ACHN (cell line): Measurements from ENCODE around the gene RECQL5.
A peak's percentile ranks its signal among the peaks of the same experiment; 100 is the strongest.

Experiments used
- DNase-seq: peaks from one replicate; pipeline ENCODE4 v3.0.0-alpha.2; 2015
- in situ Hi-C: cut with HindIII; loops from 2 replicates; pipeline ENCODE4 v1.10.0; 2017; ENCODE audit warnings: low sequenced_read_pairs, low pct_ligation_motif_present, low pct_unique_long_range_greater_than_20kb

Gene RECQL5

DNA sequence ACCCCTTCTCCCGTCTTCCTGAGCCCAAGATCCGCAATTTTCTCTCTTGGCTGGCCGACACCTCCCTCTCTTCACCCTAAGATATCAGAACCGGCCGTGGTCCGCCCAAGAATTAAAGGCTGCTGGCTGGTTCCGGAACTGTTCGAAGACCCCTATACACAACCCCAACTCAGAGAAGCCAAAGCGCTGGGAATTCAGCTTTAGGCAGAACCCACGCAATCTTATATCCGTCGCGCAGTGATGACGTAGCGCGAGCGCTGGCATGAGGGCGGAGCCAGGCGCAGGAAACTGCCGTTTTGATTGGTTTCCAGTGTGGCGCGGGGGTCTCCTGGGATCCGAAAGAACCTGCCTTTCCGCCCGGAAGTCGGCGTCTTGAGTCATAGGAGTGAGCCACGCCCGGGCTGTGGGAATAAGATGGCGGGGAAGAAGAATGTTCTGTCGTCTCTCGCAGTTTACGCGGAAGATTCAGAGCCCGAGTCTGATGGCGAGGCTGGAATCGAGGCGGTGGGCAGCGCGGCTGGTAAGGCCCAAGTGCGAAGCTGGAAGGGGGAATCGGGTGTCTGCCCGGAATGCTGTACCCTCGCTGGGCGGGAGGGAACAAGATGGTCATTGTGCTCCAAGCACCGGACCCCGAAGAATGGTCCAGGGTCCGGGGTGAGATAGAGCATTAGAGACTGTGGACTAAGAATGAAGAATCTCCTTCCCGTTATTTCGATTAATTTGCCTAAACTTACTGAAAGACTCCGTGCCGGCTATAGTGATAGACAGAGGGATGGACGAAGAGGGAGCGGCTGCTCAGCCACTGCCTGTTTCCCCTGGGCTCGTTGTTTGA is at the start of gene RECQL5, which contains the start of gene SAP30BP:
RECQL5 (minus strand) TSS at position 196 of the 832 bp plus-strand sequence. CDS start 597 bp downstream, outside the sequence.
SAP30BP (plus strand) TSS at position 380 of the 832 bp plus-strand sequence; CDS start at position 415, 35 bp downstream.
- in situ Hi-C loops = no loop called here

DNA sequence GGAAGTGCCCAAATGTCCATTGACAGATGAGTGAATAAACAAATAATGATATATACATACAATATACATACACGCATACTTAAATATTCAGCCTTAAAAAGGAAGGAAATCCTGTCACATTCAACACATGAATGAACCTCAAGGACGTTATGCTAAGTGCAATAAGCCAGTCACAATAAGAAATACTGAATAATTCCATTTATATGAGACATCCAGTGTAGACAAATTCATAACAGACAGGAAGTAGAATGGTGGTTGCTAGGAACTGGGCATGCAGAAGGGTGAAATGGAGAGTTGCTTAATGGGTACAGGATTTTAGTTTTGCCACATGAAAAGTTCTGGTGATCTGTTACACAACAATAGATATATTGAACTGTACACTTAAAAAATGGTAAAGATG is 45.5 kb upstream of the RECQL5 start:
- DNase-seq = no peak
- in situ Hi-C loops = no loop called here

More for the DNA sequence above, at the start of gene RECQL5, which contains the start of gene SAP30BP:
- peak; percentile 99 for DNase-seq

DNA sequence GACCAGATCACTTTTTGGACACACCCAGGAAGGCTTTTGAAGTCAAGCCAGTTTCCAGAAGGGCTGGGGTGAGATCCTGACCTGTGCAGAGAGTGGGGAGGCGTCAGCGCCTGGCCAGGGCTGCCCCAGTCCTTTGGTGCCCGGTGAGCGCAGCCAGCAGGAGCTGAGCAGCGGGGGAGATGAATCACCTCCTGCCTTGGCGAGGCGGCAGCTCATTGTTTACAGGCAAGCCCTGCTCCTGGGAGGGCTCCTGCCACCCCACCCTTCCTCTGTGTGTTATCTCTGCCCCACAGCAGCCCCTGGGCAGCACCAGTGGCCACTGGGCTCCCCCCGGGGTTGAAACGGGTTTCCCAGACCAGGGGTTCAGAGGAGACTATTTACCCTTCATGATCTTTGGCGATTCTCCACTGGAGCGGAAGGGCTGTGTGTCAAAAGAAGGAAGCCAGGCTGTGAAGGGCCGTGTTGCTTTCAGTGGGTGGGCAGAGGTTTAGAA is 40.2 kb upstream of the RECQL5 start:
- DNase-seq = peak; percentile 81
- in situ Hi-C loops = no loop called here

DNA sequence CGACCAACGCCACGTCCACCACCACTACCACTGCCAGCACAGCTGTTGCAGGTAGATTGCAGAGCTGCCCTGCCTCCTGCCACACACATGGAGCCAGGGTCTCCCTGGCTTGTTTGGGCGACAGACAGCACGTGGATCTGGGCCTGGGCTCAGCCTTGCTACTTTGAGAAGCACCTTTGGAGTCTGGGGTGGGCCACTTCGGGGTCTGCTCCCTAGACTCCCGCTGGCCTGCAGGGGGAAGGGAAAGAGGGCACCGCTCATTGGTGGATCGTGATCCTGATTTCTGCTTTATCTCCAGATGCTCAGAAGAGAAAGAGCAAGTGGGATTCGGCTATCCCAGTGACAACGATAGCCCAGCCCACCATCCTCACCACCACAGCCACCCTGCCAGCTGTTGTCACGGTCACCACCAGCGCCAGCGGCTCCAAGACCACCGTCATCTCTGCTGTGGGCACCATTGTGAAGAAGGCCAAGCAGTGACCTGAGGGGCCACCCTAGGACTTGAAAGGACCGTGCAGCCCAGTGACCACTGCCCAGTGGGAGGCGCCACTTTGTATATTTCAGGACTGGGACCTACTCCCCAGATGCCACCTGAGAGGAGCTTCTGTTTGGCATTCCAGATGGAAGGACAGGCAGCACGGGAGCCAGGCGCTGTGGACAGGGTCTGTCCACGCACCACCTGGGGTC is 39.2 kb upstream of the RECQL5 start:
- in situ Hi-C loops = no loop called here
- DNase-seq = no peak

DNA sequence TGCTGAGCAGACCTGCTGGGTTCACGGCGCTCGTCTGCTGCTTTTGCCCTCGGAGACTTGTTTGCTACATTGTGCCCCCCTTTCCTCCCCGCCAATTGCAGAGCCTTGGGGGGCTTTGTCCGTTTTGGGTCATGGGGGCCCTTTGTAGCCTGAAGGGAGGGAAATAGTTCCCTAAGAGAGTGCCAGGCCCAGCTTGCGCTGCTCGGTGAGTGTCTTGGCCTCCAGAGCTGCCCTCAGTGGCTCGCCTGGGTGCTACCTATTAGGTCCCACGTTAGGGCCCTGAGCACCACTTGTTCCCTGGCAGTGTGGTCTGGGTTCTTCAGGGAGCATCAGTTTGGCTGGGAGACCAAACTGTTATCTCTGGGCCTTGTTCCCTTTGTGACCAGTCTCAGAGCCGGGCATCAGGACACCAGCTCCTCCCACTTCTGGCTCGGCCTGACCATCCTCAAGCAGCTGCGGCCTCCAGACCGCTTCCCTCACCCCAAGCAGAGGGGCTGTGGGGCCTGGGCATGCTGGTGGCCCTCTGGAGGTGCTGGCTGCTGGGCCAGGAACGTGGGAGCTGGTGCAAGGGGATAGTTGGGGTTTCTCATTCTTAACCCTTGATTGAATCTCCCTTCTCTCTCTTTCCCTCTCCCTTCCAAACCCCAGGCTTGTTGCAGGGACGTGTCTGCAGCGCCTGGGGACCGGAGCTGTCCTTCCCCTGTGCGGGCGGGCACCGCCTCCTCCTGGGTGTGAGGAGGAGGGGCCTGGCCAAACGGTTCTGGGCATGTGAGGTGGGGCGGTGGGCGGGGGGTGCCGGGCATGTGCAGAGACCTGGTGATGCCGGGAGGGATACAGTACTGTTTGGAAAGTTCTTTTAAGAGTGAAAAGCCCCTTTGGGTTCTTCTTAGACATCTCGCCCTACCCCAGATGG is 38.3 kb upstream of the RECQL5 start:
- in situ Hi-C loops = no loop called here
- no peak for DNase-seq

DNA sequence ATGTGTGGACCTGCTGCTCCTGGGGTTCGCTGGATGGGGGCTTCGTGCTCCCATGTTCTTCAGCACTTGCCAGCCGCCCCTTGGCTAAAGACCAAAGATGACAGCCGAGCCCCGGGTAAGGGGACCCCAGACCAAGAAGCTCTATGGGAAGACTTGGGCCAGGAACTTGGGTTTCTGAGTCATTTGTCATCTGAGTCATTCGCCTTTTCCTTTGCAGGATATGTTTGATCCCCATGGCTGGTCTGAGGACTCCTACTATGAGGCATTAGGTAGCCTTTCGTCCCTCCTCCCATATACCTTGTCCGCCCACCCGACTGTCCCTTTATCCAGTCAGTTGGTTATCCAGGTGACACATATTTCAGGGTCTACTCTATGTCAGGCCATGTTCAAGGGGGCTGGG is 36.6 kb upstream of the RECQL5 start:
- in situ Hi-C loops = no loop called here

DNA sequence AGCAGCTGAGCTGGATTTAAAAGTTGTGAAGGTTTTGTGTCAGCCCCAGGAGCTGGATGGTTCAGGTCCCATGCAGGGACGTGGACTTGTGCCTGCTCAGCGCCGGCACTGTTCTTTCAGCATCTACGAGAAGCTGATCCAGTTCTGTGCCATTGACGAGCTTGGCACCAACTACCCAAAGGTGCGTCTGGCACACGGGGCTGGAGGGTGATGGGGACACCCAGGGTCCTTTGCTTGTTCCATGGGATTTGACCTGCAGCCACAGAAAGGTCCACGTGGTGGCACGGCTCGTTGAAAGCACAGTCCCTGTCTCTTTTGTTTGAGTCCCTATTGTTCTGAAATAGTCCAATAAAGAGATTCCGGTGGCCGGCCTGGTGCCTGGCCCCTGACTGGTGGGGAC is 36.2 kb upstream of the RECQL5 start:
- DNase-seq = no peak
- in situ Hi-C loops = no loop called here

More for the DNA sequence above, 36.6 kb upstream of the RECQL5 start:
- DNase-seq = no peak

DNA sequence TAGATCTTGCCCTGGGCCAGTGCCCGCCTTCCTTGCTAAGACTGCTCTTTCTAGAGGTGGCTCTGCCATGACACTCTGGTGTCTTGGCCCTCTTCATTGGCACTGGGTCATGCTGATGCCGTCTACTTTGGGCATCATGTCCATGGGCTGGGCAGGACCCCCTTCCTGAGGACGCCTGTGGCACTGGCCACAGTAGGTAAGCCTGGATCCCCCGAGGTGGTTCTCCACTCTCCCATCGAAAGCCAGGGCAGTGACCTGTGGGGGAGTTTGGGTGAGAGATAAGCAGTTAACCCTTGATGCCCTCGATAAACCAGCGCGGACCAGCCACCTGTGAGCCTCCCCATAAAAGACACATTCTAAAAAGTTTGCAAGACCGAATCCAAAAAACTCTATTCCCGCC is 34.3 kb upstream of the RECQL5 start:
- no peak for DNase-seq
- in situ Hi-C loops = no loop called here

DNA sequence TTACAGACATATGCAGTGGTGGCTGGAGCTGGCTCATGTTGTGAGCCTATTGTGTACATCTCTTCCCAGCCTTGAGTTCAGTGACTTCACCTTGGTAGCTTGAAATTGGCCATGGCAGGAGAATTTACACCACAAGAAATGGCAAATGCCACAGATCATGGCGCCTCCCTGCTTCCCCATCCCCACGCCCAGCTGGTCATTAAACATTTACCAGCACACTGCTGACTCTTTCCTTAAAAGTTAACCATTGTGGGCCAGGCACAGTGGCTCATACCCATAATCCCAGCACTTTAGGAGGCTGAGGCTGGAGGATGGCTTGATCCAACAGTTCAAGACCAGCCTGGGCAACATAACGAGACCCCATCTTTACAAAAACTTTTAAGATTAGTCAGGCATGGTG is 31.7 kb upstream of the RECQL5 start:
- peak; percentile 66 for DNase-seq
- in situ Hi-C loops = no loop called here

DNA sequence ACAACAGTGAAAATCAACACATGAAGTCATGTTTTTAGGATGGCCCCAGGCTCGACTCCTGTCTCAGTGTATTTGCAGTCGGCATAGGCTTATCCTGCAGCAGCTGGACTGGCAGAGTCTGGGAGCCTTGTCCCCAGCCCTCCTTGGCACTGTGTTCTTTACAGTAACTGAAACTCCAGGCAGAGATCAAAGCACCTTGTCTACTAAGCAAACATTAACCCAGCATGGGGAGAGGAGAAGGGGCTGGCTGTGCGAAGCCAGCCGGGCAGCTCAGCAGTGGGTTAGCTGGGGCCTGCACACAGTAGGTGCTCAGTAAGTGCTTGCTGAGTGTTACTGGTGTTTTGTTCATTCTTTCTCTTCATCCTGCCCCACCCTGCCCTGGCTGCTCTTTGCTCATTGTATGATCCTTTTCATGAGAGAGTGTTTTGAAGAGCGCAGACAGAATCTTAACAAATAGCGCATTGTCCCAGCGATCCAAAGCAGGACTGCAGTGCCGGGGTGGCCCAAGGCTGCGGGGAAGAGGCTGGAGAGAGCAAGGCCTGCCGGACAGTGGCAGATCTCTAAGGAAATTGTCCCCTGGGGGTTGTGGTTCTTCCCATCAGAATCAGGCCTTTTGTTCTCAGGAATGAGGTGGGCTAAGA is 30.8 kb upstream of the RECQL5 start:
- in situ Hi-C loops = no loop called here
- DNase-seq = no peak

DNA sequence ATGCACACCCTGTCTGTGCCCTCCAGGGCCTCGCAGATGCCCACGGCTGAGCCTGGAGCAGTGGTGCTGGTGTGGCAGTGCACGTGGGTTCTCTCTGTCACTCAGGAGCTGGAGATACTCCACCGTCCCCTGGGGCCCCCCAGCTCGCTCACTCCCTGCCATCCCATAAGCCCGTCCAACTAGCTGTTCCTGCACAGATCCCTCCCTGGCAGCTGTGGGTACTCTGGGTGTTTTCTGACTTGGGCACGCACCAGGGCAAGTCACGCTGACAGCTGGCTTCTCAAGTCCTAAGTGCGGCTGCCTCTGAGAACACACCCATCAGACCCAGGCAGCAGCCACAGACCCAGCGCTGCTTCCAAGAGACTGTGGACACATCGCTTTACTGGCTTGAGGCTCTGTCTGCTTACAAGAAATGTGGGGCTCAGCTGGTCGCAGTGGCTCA is 28.9 kb upstream of the RECQL5 start:
- in situ Hi-C loops = no loop called here

DNA sequence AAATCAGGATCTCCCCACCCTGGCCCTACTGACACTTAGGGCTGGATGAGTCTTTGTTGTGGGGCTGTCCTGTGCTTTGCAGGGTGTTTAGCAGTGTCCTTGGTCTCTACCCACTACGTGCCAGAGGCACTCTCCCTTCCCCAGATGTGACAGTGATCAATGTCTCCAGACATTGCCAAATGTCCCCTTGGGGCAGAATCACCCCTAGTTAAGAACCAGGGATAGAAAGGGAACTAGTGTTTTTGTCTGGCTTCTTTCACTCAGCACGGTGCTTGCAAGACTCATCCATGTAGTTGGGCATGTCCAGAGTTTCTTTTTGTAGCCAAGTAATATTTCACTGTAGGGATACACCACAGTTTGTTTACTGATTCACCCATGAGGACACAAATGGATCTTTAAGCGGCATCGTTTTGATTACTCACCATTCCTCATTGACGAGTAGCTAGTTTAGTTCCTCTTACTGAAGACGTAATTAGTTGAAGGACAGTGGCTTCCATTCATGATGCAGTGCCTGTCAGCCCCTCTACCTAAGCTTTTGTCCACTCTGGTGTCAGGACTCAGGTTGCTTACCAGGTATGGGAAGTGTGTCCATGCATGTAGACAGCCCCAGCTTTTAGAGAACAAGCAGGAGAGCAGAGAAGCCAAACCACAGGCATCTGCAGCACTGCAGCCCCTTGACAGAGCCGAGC is 28.3 kb upstream of the RECQL5 start:
- no peak for DNase-seq

More for the DNA sequence above, 28.9 kb upstream of the RECQL5 start:
- DNase-seq = no peak

DNA sequence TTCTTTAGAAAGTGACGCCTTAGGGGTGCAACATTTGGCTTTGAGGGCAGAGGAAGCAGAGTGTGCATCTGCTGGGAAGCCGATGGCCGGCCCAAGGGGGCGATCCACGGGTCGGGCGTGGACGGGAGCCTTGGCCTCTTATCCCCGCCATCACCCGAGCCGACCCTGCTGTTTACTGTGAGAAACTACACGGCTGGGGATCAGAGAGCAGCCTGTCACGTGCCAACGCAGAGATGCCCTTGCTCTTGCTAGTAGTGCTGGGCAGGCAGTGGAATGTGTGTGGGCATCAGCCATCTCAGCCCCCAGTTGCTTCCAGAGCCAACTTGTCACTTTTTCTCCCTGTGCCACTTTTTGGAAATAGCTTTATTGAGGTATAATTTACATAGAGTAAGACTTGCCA is 27.6 kb upstream of the RECQL5 start:
- in situ Hi-C loops = no loop called here
- DNase-seq = no peak

More for the DNA sequence above, 28.3 kb upstream of the RECQL5 start:
- in situ Hi-C loops = no loop called here

DNA sequence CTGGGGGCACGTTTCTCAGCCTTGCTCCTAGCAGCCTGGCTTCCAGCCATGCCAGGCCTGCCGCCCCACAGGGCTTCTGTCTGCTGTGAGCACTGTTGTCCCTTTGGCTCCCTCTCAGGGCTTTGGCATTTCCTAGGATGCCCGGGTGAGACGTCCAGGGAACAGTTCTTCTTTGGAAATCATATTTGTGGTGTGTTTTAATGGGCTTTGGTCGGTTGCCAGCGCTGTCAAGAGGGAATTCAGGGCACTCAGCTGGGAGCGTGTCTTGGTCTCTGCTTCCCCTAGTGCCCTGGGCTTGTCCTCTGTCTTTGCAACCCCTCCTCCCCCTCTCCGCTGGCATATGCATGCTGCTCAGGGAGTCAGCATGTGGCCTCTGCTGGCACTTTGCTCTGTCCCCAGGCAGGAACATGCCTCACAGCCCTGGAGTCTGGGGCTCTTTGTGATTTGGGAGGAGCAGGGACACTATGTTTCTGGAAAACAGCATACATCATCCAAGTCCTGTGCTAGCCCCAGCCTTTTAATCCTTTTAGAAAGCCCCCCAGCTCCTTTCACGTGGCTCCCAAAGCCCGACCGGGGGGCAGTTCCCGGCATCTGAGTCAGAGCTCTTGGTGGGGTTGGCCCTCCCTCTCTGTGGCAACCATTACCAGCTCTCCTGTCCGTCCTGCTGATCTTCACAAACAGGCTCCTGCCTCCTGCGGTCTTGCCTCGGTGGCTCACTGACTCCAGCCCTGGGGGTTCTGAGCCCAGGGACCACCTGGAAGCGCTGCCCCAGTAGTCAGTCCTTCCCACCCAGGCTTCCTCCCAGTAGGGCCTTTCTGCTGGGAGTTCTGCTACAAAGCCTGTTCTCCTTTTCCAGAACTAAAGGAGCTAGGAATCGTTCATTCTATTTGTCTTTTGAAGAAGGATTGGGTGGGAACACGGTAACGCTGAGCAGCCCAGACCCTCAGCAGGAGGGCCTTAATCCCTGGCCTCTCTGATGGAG is 26.8 kb upstream of the RECQL5 start:
- in situ Hi-C loops = no loop called here
- peak; percentile 98 for DNase-seq

DNA sequence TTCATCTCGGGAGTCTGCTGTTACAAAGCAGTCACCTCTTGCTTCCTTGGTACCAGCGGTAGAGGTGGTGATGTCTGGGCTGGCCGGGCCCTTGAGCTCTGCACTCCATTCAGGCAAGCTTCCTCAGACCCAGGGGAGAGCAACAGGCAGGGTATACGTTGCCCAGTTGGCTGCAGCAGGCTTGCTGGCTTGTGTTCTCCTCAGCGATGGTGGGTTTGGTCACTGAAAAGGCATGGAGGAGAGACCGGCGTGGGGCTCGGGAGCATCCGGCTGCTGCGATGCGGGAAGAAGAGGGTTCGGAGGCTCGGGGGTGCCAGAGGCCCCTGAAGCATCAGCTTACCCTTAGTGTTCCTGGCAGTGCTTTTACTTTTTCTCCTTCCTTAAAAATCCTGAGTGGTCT is 26.0 kb upstream of the RECQL5 start:
- in situ Hi-C loops = no loop called here
- no peak for DNase-seq

DNA sequence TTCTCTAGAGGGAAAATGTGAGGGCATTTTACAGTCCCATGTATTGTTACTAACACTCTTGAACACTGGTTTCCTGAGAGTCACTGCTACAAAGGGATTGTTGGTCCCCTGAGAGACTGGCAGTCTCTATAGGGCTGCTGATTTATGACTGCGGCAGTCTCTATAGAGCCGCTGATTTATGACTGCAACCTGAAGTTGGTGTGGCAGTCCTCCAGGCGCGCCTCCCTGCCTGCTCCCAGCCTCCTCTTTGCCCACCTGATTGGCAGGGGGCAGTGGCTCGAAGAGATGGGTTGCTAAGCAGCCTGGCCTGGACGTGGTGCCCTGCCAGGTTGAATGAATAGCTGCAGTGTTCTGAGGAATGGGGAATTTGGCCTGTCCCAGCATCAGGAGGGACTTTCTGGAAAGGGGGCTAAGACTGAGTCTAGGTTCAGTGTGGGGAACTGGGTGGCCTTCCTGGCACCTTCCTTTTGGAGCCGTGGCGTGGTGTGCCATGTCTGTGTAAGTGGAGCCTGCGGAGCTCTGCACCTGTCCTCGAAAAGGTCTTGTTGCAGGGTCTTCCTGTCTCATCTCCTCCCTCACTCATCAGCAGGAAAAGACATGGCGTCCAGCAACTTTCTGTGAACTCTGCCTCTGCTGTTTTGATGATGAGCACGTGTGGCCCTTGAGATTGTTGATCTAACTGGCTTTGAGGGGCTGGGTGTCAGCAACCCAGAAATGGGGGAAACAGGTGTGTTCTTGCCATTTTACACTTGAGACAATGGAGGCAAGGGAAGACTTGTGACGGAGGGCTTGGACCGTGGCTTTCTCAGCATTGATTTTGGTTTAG is 25.1 kb upstream of the RECQL5 start:
- no peak for DNase-seq
- in situ Hi-C loops = no loop called here
